Immature natural killer cell (primary cell): ENCODE measurements around the gene TIGD7. TPM values are rescaled to one million over a fixed set of nuclear protein-coding genes. Genes with fewer than 3 reads are reported as not detected.

ENCODE experiments used
- DNase-seq, 3 donors: peaks; one replicate each; pipeline ENCODE4 v3.0.0; 2022; ENCODE audit warnings: mixed read lengths in 1 of 3
- H3K27ac Mint-ChIP-seq, 6 donors: one replicate each; pipeline ENCODE4 v1.8.0; 2020; ENCODE audit warnings: mixed read lengths in 6 of 6, mild to moderate bottlenecking in 5 of 6, inconsistent platforms in 4 of 6, moderate library complexity in 3 of 6
- H3K27me3 Mint-ChIP-seq, 3 donors: one replicate each; pipeline ENCODE4 v1.8.0; 2020 to 2021; ENCODE audit warnings: low read depth in 3 of 3, mild to moderate bottlenecking in 3 of 3, mixed read lengths in 3 of 3, moderate library complexity in 3 of 3, inconsistent platforms in 1 of 3
- H3K36me3 Mint-ChIP-seq, 3 donors: one replicate each; pipeline ENCODE4 v1.8.0; 2020; ENCODE audit warnings: mixed read lengths in 3 of 3, inconsistent platforms in 2 of 3, mild to moderate bottlenecking in 2 of 3
- H3K4me1 Mint-ChIP-seq, 2 donors: one replicate each; pipeline ENCODE4 v1.8.0; 2020; ENCODE audit warnings: inconsistent platforms in 2 of 2, mild to moderate bottlenecking in 2 of 2, mixed read lengths in 2 of 2, moderate library complexity in 1 of 2
- H3K4me3 Mint-ChIP-seq, 5 donors: one replicate each; pipeline ENCODE4 v1.8.0; 2020; ENCODE audit warnings: mild to moderate bottlenecking in 5 of 5, mixed read lengths in 5 of 5, inconsistent platforms in 3 of 5, moderate library complexity in 3 of 5
- H3K9me3 Mint-ChIP-seq, 6 donors: one replicate each; pipeline ENCODE4 v1.8.0; 2020; ENCODE audit warnings: mild to moderate bottlenecking in 6 of 6, mixed read lengths in 6 of 6, inconsistent platforms in 4 of 6, moderate library complexity in 3 of 6
- polyA plus RNA-seq, 3 donors: library from polyadenylated mRNA; unstranded; fragments of 300-500 nt; fragmentation: Illumina TruSeq; gene quantifications; one replicate each; pipeline ENCODE4 v1.2.3, GENCODE V29; 2021

Gene TIGD7
- 1 to 10 TPM; 2.9 to 4.6 (median 3.9) TPM for polyA plus RNA-seq

GRCh38 chr16:3305109-3306068 is at the start of gene TIGD7, which contains the start of gene ZNF75A:
Gene TIGD7, minus strand, starts transcription at chr16:3305430. Its CDS starts 4,816 bp downstream, at chr16:3300614.
Gene ZNF75A, plus strand, starts transcription at chr16:3305497. Its CDS starts 2,932 bp downstream, at chr16:3308429.
- Mint-ChIP-seq H3K27ac (peak within 1 kb of the TSS; percentile 73 to 91 (median 86)), H3K27me3 (peaks cover 0 to 13% (median 0%) of the 10 kb centered on the region in 3 donors), H3K9me3 (peaks cover 6 to 49% (median 33%) of the 10 kb centered on the region in 6 donors), H3K36me3 (peaks cover 35 to 46% (median 42%) of the 10 kb centered on the region in 3 donors), H3K4me1 (peaks cover 26 to 32% of the 10 kb centered on the region in 2 donors), H3K4me3 (peak within 1 kb of the TSS; percentile 81 to 85 (median 83))
- peak; percentile 86 to 88 (median 87) for DNase-seq

DNA sequence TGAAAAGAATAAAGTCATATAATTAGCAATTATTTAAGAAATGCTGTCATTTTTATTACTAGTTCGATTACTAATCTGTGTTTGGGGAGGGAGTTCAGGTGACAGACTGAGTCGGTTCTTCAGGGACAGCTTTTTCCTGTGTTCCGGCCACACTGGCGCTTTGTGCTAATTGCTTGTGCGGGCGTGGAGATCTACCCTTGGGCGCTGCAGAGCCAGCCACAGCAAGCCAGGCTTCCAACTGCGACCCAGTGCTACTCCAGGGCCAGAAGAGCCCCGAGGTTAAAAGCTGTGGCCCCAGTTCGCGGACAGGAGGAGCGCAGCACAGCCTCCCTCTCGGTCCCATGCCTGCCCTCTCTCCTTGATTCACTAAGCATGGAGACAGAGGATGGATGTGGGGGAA is 43.9 kb upstream of the TIGD7 start:
- no peak for DNase-seq
- H3K36me3 Mint-ChIP-seq = peaks cover 0 to 3% (median 0%) of the 10 kb centered on the region in 3 donors
- no peak overlapping the region for H3K4me3 Mint-ChIP-seq
- peaks cover 0 to 3% (median under 1%) of the 10 kb centered on the region in 6 donors for H3K9me3 Mint-ChIP-seq
- peaks cover 0 to 8% (median 4%) of the 10 kb centered on the region in 3 donors for H3K27me3 Mint-ChIP-seq
- no peak overlapping the region for H3K27ac Mint-ChIP-seq
- no peaks in the 10 kb centered on the region for H3K4me1 Mint-ChIP-seq

- Mint-ChIP-seq H3K9me3 (peaks cover 0 to 3% (median 0%) of the 10 kb centered on the region in 6 donors), H3K36me3 (peaks cover 0 to 3% (median 0%) of the 10 kb centered on the region in 3 donors), H3K4me1 (no peaks in the 10 kb centered on the region), H3K27me3 (peaks cover 0 to 7% (median 7%) of the 10 kb centered on the region in 3 donors), H3K27ac (no peak overlapping the region), H3K4me3 (no peak overlapping the region)
- no peak for DNase-seq
Observed at GRCh38 chr16:3348547-3349167, 43.4 kb upstream of the TIGD7 start.

DNA sequence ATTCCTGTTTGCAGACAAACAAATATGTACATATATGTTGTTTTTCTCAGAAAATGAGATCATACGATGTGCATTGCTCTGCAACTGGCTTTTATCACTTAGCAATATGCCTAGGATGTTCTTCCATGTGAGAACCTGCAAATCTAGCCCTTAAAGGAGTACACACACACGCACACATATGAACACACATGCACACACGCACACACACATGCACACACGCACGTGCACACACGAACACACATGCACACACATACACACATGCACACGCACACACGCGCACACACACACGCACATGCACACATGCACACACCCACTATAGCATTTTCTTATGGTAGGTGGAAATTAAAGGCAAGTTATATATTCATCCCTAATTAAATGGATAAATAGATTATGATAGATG is 42.4 kb upstream of the TIGD7 start:
- Mint-ChIP-seq H3K36me3 (peaks cover 0 to 6% (median 0%) of the 10 kb centered on the region in 3 donors), H3K9me3 (peaks cover 0 to 2% (median 0%) of the 10 kb centered on the region in 6 donors), H3K27ac (peak overlapping the region in 1 of 6 donors; percentile 18), H3K27me3 (peaks cover 0 to 7% (median 6%) of the 10 kb centered on the region in 3 donors), H3K4me3 (no peak overlapping the region), H3K4me1 (no peaks in the 10 kb centered on the region)
- DNase-seq = no peak

GRCh38 chr16:3346041-3346440 is 40.8 kb upstream of the TIGD7 start:
- Mint-ChIP-seq H3K36me3 (peaks cover 0 to 6% (median 0%) of the 10 kb centered on the region in 3 donors), H3K27me3 (peaks cover 0 to 7% (median 6%) of the 10 kb centered on the region in 3 donors), H3K4me1 (no peaks in the 10 kb centered on the region), H3K9me3 (peaks cover 0 to 2% (median 0%) of the 10 kb centered on the region in 6 donors), H3K27ac (no peak overlapping the region), H3K4me3 (no peak overlapping the region)
- no peak for DNase-seq

DNA sequence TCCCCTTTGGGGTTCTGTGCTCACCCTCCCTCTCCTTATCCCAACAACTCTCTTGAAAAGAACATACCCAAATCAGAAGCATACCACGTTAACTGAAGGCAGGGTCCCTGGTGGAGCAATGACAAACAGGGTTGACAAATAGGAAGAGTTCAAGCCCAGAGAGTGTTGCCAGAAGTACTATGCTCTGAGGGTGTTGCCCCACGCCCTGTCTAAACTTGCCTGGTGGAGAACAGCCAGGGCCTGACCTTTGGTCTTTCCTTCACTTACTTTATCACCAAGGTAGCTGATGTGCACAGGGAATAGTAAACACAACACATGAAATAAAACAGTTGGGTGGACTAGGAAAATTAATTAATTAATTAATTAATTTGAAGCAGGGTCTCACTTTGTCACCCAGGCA is 23.4 kb upstream of the TIGD7 start:
- H3K36me3 Mint-ChIP-seq = peaks cover 11 to 12% (median 11%) of the 10 kb centered on the region in 3 donors
- peaks cover 9 to 47% (median 25%) of the 10 kb centered on the region in 6 donors for H3K9me3 Mint-ChIP-seq
- DNase-seq = no peak

GRCh38 chr16:3328104-3328503 is 22.9 kb upstream of the TIGD7 start:
- Mint-ChIP-seq H3K27me3 (peaks cover 0 to 3% (median 3%) of the 10 kb centered on the region in 3 donors), H3K9me3 (peaks cover 14 to 49% (median 30%) of the 10 kb centered on the region in 6 donors), H3K4me1 (no peaks in the 10 kb centered on the region), H3K4me3 (no peak overlapping the region), H3K27ac (no peak overlapping the region), H3K36me3 (peaks cover 9 to 12% (median 11%) of the 10 kb centered on the region in 3 donors)
- DNase-seq = no peak

More for the DNA sequence above, 23.4 kb upstream of the TIGD7 start:
- H3K4me3 Mint-ChIP-seq = no peak overlapping the region
- H3K27me3 Mint-ChIP-seq = peaks cover 0 to 4% (median 3%) of the 10 kb centered on the region in 3 donors
- no peaks in the 10 kb centered on the region for H3K4me1 Mint-ChIP-seq
- H3K27ac Mint-ChIP-seq = no peak overlapping the region

DNA sequence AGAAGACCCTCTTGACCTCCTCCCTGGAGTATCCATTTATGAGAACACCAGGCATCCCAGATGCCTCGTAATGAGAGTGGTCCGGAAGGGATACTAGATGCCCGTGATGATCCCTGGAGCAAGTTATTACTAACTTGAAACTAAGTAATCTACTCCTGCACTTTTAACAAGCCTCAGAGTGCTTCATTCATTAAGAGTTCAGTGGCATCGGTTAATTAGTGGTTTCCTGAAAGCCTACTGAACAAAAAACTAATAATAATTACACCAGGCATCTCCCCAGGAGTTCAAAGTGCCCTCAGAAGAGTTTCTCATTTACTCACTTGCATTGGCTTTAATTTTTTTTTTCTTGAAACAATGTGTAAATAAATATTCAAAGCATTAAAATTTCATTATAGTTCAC is 22.3 kb upstream of the TIGD7 start:
- Mint-ChIP-seq H3K4me1 (no peaks in the 10 kb centered on the region), H3K27ac (no peak overlapping the region), H3K36me3 (peaks cover 9 to 12% (median 11%) of the 10 kb centered on the region in 3 donors), H3K27me3 (peaks cover 0 to 3% (median 3%) of the 10 kb centered on the region in 3 donors), H3K9me3 (peaks cover 20 to 52% (median 34%) of the 10 kb centered on the region in 6 donors), H3K4me3 (no peak overlapping the region)
- no peak for DNase-seq

GRCh38 chr16:3321816-3322215 is 16.6 kb upstream of the TIGD7 start:
- peaks cover 26 to 42% (median 41%) of the 10 kb centered on the region in 3 donors for H3K36me3 Mint-ChIP-seq
- H3K4me3 Mint-ChIP-seq = no peak overlapping the region
- no peak overlapping the region for H3K27ac Mint-ChIP-seq
- H3K4me1 Mint-ChIP-seq = no peaks in the 10 kb centered on the region
- H3K9me3 Mint-ChIP-seq = peaks cover 51 to 81% (median 74%) of the 10 kb centered on the region in 6 donors
- DNase-seq = no peak
- peaks cover 0 to 5% (median 2%) of the 10 kb centered on the region in 3 donors for H3K27me3 Mint-ChIP-seq

GRCh38 chr16:3317315-3317999 is 12.2 kb upstream of the TIGD7 start:
- no peaks in the 10 kb centered on the region for H3K4me1 Mint-ChIP-seq
- peaks cover 0 to 9% (median 8%) of the 10 kb centered on the region in 3 donors for H3K27me3 Mint-ChIP-seq
- H3K9me3 Mint-ChIP-seq = peaks cover 56 to 96% (median 93%) of the 10 kb centered on the region in 6 donors
- H3K4me3 Mint-ChIP-seq = peak overlapping the region in 1 of 5 donors; percentile 27
- H3K36me3 Mint-ChIP-seq = peaks cover 63 to 75% (median 73%) of the 10 kb centered on the region in 3 donors
- H3K27ac Mint-ChIP-seq = no peak overlapping the region
- DNase-seq = peak in 1 of 3 donors; percentile 10

GRCh38 chr16:3311496-3311895 is 6.3 kb upstream of the TIGD7 start:
- Mint-ChIP-seq H3K27ac (no peak overlapping the region), H3K4me1 (peaks cover 11 to 17% of the 10 kb centered on the region in 2 donors), H3K27me3 (peaks cover under 1 to 3% (median 3%) of the 10 kb centered on the region in 3 donors), H3K9me3 (peaks cover 26 to 80% (median 69%) of the 10 kb centered on the region in 6 donors), H3K4me3 (no peak overlapping the region), H3K36me3 (peaks cover 50 to 69% (median 68%) of the 10 kb centered on the region in 3 donors)
- DNase-seq = no peak

- Mint-ChIP-seq H3K4me1 (peaks cover 26 to 32% of the 10 kb centered on the region in 2 donors), H3K4me3 (peak overlapping the region; percentile 80 to 85 (median 83)), H3K27me3 (peaks cover 0 to 14% (median 0%) of the 10 kb centered on the region in 3 donors), H3K9me3 (peaks cover 6 to 50% (median 31%) of the 10 kb centered on the region in 6 donors), H3K27ac (peak overlapping the region; percentile 73 to 89 (median 82)), H3K36me3 (peaks cover 28 to 42% (median 35%) of the 10 kb centered on the region in 3 donors)
- DNase-seq = no peak
Observed at GRCh38 chr16:3306078-3306477, 848 bp upstream of the TIGD7 start.

- Mint-ChIP-seq H3K27ac (peak overlapping the region; percentile 71 to 91 (median 84)), H3K36me3 (peaks cover 41 to 56% (median 49%) of the 10 kb centered on the region in 3 donors), H3K4me1 (peaks cover 26 to 32% of the 10 kb centered on the region in 2 donors), H3K9me3 (peaks cover 9 to 55% (median 39%) of the 10 kb centered on the region in 6 donors), H3K4me3 (peak overlapping the region; percentile 81 to 85 (median 83)), H3K27me3 (peaks cover 0 to 13% (median 0%) of the 10 kb centered on the region in 3 donors)
- DNase-seq = no peak
Observed at GRCh38 chr16:3304370-3304769, 860 bp downstream of the TIGD7 start.
